IMR-90 (cell line): ENCODE measurements around the gene SEC14L1. TPM values are rescaled to one million over a fixed set of nuclear protein-coding genes. Genes with fewer than 3 reads are reported as not detected.

Source experiments
- ATAC-seq: fragments of 200-7000 bp; cut with Tn5 transposase; 2 replicates; pipeline ENCODE4 v1.9.1; 2020; ENCODE audit warnings: low read depth, mild to moderate bottlenecking, moderate library complexity
- BruUV-seq: library from RNA; stranded (reverse); fragments of 400-500 nt; replicated peaks from 2 replicates; lab custom pipeline; 2021; lab: Mats Ljungman, UMichigan
- CTCF ChIA-PET: fragments of 300-600 bp; formaldehyde crosslinking; extraction: SDS; loops from one replicate; lab custom pipeline; 2021; ENCODE audit warnings: antibody characterized with exemption; lab: Yijun Ruan, JAX
- POLR2A ChIA-PET: fragments of 300-600 bp; sonication (Branson Sonifier 250); formaldehyde crosslinking; loops from one replicate; lab custom pipeline; 2022; ENCODE audit warnings: antibody characterized with exemption; ENCODE audit not compliant: unreplicated experiment; lab: Charles Lee
- DNase-seq: peaks from one replicate; pipeline ENCODE4 v3.0.0; 2013
- H2AFZ ChIP-seq: replicated peaks from 2 replicates; pipeline ENCODE3; 2013; ENCODE audit warnings: low read length, mild to moderate bottlenecking; ENCODE audit not compliant: poor library complexity
- H2AK5ac ChIP-seq: 2 replicates; pipeline ENCODE4 v1.6.1; 2013; ENCODE audit warnings: low read depth, low read length, inconsistent platforms
- H2AK9ac ChIP-seq: replicated peaks from 2 replicates; pipeline ENCODE3; 2013; ENCODE audit warnings: mild to moderate bottlenecking, low read depth, low read length, moderate library complexity; ENCODE audit not compliant: poor library complexity
- H2BK120ac ChIP-seq: 2 replicates; pipeline ENCODE4 v1.6.1; 2013; ENCODE audit warnings: low read depth, low read length, inconsistent platforms
- H2BK15ac ChIP-seq: 3 replicates; pipeline ENCODE4 v1.6.1; 2013; ENCODE audit warnings: low read depth, low read length, inconsistent platforms
- H2BK20ac ChIP-seq: 2 replicates; pipeline ENCODE4 v1.6.1; 2013; ENCODE audit warnings: low read depth, mild to moderate bottlenecking, inconsistent platforms, low read length, moderate library complexity
- H2BK5ac ChIP-seq: 2 replicates; pipeline ENCODE4 v1.6.1; 2013; ENCODE audit warnings: mild to moderate bottlenecking, low read depth, low read length, inconsistent platforms; ENCODE audit not compliant: poor library complexity, severe bottlenecking
- H3K14ac ChIP-seq: replicated peaks from 2 replicates; pipeline ENCODE4 v1.6.1; 2013; ENCODE audit warnings: low read depth, low read length, inconsistent platforms
- H3K18ac ChIP-seq: 2 replicates; pipeline ENCODE4 v1.6.1; 2013; ENCODE audit warnings: low read depth, low read length, control low read depth
- H3K23ac ChIP-seq: 2 replicates; pipeline ENCODE4 v1.6.1; 2013; ENCODE audit warnings: low read depth, low read length, inconsistent platforms
- H3K27ac ChIP-seq: 2 replicates; pipeline ENCODE4 v1.5.1; 2013; ENCODE audit warnings: mild to moderate bottlenecking, control low read depth, low read length; ENCODE audit not compliant: insufficient read depth
- H3K27me3 ChIP-seq: 2 replicates; pipeline ENCODE4 v1.6.1; 2013; ENCODE audit warnings: low read length; ENCODE audit not compliant: control insufficient read depth, insufficient read depth
- H3K36me3 ChIP-seq: 2 replicates; pipeline ENCODE4 v1.6.1; 2013; ENCODE audit warnings: low read length, mixed read lengths; ENCODE audit not compliant: control insufficient read depth, insufficient read depth
- H3K4ac ChIP-seq: 2 replicates; pipeline ENCODE4 v1.6.1; 2013; ENCODE audit warnings: low read depth, low read length, inconsistent platforms
- H3K4me1 ChIP-seq: 2 replicates; pipeline ENCODE4 v1.6.1; 2013; ENCODE audit warnings: low read length, mixed read lengths; ENCODE audit not compliant: control insufficient read depth, insufficient read depth
- H3K4me2 ChIP-seq: 2 replicates; pipeline ENCODE4 v1.6.1; 2013; ENCODE audit warnings: low read depth, mild to moderate bottlenecking, control low read depth, low read length, moderate library complexity
- H3K4me3 ChIP-seq: 2 replicates; pipeline ENCODE4 v1.5.1; 2013; ENCODE audit warnings: low read depth, mild to moderate bottlenecking, control low read depth, low read length, moderate library complexity; ENCODE audit not compliant: insufficient read depth
- H3K56ac ChIP-seq: 2 replicates; pipeline ENCODE4 v1.6.1; 2013; ENCODE audit warnings: low read length, inconsistent platforms; ENCODE audit not compliant: insufficient read depth; ENCODE audit errors: extremely low read depth
- H3K79me1 ChIP-seq, 2 experiments: 2 replicates each; pipeline ENCODE4 v1.6.1; 2013; ENCODE audit warnings: low read length in 2 of 2, inconsistent platforms in 1 of 2, low read depth in 1 of 2
- H3K9ac ChIP-seq: 2 replicates; pipeline ENCODE4 v1.6.1; 2013; ENCODE audit warnings: low read depth, low read length, control low read depth
- H3K9me1 ChIP-seq: 2 replicates; pipeline ENCODE4 v1.6.1; 2013; ENCODE audit warnings: low read length, inconsistent platforms; ENCODE audit not compliant: insufficient read depth
- H3K9me3 ChIP-seq: 2 replicates; pipeline ENCODE4 v1.6.1; 2013; ENCODE audit warnings: low read length; ENCODE audit not compliant: control insufficient read depth, insufficient read depth
- H4K20me1 ChIP-seq: 2 replicates; pipeline ENCODE4 v1.6.1; 2013; ENCODE audit warnings: low read length, inconsistent platforms; ENCODE audit not compliant: insufficient read depth
- H4K5ac ChIP-seq: 2 replicates; pipeline ENCODE4 v1.6.1; 2013; ENCODE audit warnings: mild to moderate bottlenecking, low read depth, low read length, control low read depth
- H4K8ac ChIP-seq, 2 experiments: 2 replicates each; pipeline ENCODE4 v1.6.1; 2013; ENCODE audit warnings: low read depth in 2 of 2, low read length in 2 of 2, control low read depth in 1 of 2, inconsistent platforms in 1 of 2
- H4K91ac ChIP-seq: 2 replicates; pipeline ENCODE4 v1.6.1; 2013; ENCODE audit warnings: low read depth, low read length, inconsistent platforms; ENCODE audit not compliant: insufficient read depth
- CTCF ChIP-seq: conservative IDR thresholded peaks from 2 replicates; pipeline ENCODE4 v1.5.1; 2012; ENCODE audit warnings: mild to moderate bottlenecking, low read depth, low read length, improper control_type of control experiment
- FOS ChIP-seq: fragments of 150-350 bp; IDR thresholded peaks from 2 replicates; pipeline ENCODE4 v1.6.1; 2016; ENCODE audit warnings: low read depth, low read length
- MXI1 ChIP-seq: IDR thresholded peaks from 2 replicates; pipeline ENCODE4 v1.6.1; 2012; ENCODE audit warnings: low read depth, mild to moderate bottlenecking, low read length, moderate library complexity, borderline replicate concordance
- RAD21 ChIP-seq: IDR thresholded peaks from 2 replicates; pipeline ENCODE4 v1.6.1; 2012; ENCODE audit warnings: low read length, improper control_type of control experiment
- RCOR1 ChIP-seq: IDR thresholded peaks from 2 replicates; pipeline ENCODE4 v1.6.1; 2012; ENCODE audit warnings: mild to moderate bottlenecking, low read length, improper control_type of control experiment; ENCODE audit not compliant: insufficient replicate concordance
- SMC3 ChIP-seq: fragments of 150-350 bp; IDR thresholded peaks from 2 replicates; pipeline ENCODE4 v1.6.1; 2016; ENCODE audit warnings: low read depth, mild to moderate bottlenecking, antibody characterized with exemption, low read length, moderate library complexity
- USF2 ChIP-seq: fragments of 150-350 bp; IDR thresholded peaks from 2 replicates; pipeline ENCODE4 v1.6.1; 2017; ENCODE audit warnings: mild to moderate bottlenecking, antibody characterized with exemption, low read length, low read depth
- WGBS, 2 experiments: methylation state at CpG; one replicate each; pipeline versions ENCODE4 v1.1.5 to v1.1.7; 2013; ENCODE audit warnings: missing lambda C conversion rate in 2 of 2; ENCODE audit not compliant: insufficient read length in 1 of 2; ENCODE audit errors: extremely low coverage in 2 of 2; 5-methylcytosine and 5-hydroxymethylcytosine counted together
- dilution Hi-C: fragments of 300-500 bp; cut with HindIII; formaldehyde crosslinking; loops from one replicate; pipeline ENCODE4 v1.14.3; 2018; ENCODE audit warnings: low sequenced_read_pairs; ENCODE audit not compliant: unreplicated experiment
- in situ Hi-C: fragments of 300-500 bp; cut with MboI; formaldehyde crosslinking; loops from 3 replicates; pipeline ENCODE4 v1.14.3; 2019; ENCODE audit warnings: low sequenced_read_pairs, inconsistent platforms, mixed read lengths
- intact Hi-C: fragments of 100-400 bp; cut with micrococcal nuclease; formaldehyde crosslinking; loops from 2 replicates; pipeline ENCODE4 v1.10.0; 2022
- polyA plus RNA-seq, 3 experiments: library from polyadenylated mRNA; depleted of rRNA; stranded (reverse); fragments of >200 nt; gene quantifications; 2 replicates each; pipeline ENCODE4 v1.2.3, GENCODE V29; 2012; ENCODE audit warnings: low replicate concordance in 1 of 3
- total RNA-seq: library from RNA; depleted of rRNA; stranded (reverse); fragments of >200 nt; gene quantifications from 2 replicates; pipeline ENCODE4 v1.2.3, GENCODE V29; 2012
- TF ChIP-seq, protein P1 (sequence below): fragments of 150-350 bp; IDR thresholded peaks from 2 replicates; pipeline ENCODE4 v1.6.1; 2016; ENCODE audit warnings: low read depth, mild to moderate bottlenecking, low read length, moderate library complexity, borderline replicate concordance

The SEC14L1 gene
- total and polyA plus RNA-seq, 2 of the 4 experiments (the other 2 are of a cell fraction) = 24.9 to 35.8 TPM

DNA sequence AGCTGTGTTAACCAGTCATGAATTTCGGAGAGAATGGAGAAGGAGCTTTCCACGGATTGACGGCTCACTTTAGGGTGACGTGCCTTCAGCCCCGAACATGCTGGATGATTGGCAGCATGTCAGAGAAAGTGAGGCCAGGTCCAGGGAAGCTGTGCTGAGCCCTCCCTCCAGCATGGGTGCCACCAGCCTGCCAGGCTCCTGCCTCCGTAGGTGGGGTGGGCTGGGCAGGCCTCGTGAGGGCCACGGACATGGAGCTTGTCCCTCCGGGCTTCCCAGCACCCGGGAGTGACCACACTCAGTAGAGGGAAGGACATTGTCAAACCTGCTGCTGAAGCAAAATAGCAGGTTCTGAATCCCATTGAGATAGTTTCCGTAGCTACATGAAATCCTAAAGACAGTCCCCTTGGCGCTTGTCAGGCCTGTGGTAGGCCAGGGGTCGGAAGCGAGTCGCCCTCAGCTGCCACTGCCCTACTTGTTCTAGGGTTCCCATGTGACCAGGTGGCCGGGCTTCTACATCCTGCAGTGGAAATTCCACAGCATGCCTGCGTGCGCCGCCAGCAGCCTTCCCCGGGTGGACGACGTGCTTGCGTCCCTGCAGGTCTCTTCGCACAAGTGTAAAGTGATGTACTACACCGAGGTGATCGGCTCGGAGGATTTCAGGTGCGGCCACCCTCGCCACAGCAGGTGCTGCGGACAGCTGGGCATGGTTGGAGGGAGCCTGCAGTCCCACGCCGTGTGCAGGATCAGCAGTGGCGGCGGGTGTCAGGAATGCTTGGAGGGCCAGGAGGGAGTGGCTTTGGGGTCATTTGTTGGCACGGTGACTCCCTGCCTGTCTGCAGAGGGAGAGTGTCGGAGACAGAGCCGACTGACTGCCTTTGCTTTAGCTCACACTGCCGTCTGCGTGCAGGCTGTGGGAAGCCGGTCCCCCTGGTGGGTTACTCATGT lies 72.3 kb downstream of the SEC14L1 start (continued):
- no peak for TF ChIP-seq CTCF

GRCh38 chr17:77213778-77214132 lies 73.0 kb downstream of the SEC14L1 start:
- CTCF ChIA-PET = no interaction called here
- TF ChIP-seq FOS (no peak), SMC3 (no peak), MXI1 (no peak), USF2 (no peak), RAD21 (no peak), RCOR1 (no peak), CTCF (no peak)
- TF ChIP-seq, protein P1, sequence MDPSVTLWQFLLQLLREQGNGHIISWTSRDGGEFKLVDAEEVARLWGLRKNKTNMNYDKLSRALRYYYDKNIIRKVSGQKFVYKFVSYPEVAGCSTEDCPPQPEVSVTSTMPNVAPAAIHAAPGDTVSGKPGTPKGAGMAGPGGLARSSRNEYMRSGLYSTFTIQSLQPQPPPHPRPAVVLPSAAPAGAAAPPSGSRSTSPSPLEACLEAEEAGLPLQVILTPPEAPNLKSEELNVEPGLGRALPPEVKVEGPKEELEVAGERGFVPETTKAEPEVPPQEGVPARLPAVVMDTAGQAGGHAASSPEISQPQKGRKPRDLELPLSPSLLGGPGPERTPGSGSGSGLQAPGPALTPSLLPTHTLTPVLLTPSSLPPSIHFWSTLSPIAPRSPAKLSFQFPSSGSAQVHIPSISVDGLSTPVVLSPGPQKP = no peak

More at GRCh38 chr17:77213778-77214132, 73.0 kb downstream of the SEC14L1 start:
- no TSS peak for BruUV-seq
- no peak overlapping the region for H3K4me2 ChIP-seq
- H2BK20ac ChIP-seq = no peak overlapping the region
- H2AK5ac ChIP-seq = no peak overlapping the region
- no peak overlapping the region for H3K18ac ChIP-seq
- H3K4ac ChIP-seq = no peak overlapping the region
- no peaks in the 10 kb centered on the region for H3K9me3 ChIP-seq
- DNase-seq (no peak), ATAC-seq (no peak)
- no peak overlapping the region for H3K4me3 ChIP-seq
- H3K27me3 ChIP-seq = no peaks in the 10 kb centered on the region
- H2BK120ac ChIP-seq = no peak overlapping the region
- H2AK9ac ChIP-seq = no peak overlapping the region
- WGBS, 2 experiments = 97% methylated on average over 6 of the region's 17 CpGs; no CpG with 5 or more reads in 1 of the 2 experiments
- H3K9ac ChIP-seq = no peak overlapping the region
- no peak overlapping the region for H4K5ac ChIP-seq
- no peaks in the 10 kb centered on the region for H3K4me1 ChIP-seq
- no peak overlapping the region for H4K91ac ChIP-seq
- H4K8ac ChIP-seq = no peak overlapping the region
- H3K27ac ChIP-seq = no peak overlapping the region
- in situ Hi-C loops = no loop called here
- H4K20me1 ChIP-seq = peaks cover 8% of the 10 kb centered on the region
- no peak overlapping the region for H3K56ac ChIP-seq
- no peak overlapping the region for H2BK5ac ChIP-seq
- dilution Hi-C loops = no loop called here
- H3K79me1 ChIP-seq = peaks cover 5 to 41% of the 10 kb centered on the region in 2 experiments
- POLR2A ChIA-PET = no interaction called here
- H3K36me3 ChIP-seq = peaks cover 70% of the 10 kb centered on the region
- no peaks in the 10 kb centered on the region; the same call in 1 of the 2 replicates for H3K9me1 ChIP-seq
- intact Hi-C loops = no loop called here
- no peak overlapping the region for H2AFZ ChIP-seq
- no peak overlapping the region for H2BK15ac ChIP-seq
- H3K23ac ChIP-seq = no peak overlapping the region
- H3K14ac ChIP-seq = no peak overlapping the region
